H1 (cell line): ENCODE measurements around the gene TRDN.

Source experiments
- ATF2 ChIP-seq: IDR thresholded peaks from 2 replicates; pipeline ENCODE4 v1.6.1; 2012; ENCODE audit warnings: low read length, inconsistent platforms
- BACH1 ChIP-seq: IDR thresholded peaks from 2 replicates; pipeline ENCODE4 v1.6.1; 2012; ENCODE audit warnings: low read length, improper control_type of control experiment
- GABPA ChIP-seq: IDR thresholded peaks from 2 replicates; pipeline ENCODE4 v1.6.1; 2011; ENCODE audit warnings: mild to moderate bottlenecking, low read length, moderate library complexity, borderline replicate concordance; ENCODE audit not compliant: insufficient read depth
- POLR2A ChIP-seq, 2 experiments: IDR thresholded peaks; 1 replicate in 1 of 2; 2 replicates in 1 of 2; pipeline ENCODE4 v1.6.1; 2011; ENCODE audit warnings: low read depth in 2 of 2, low read length in 2 of 2, mild to moderate bottlenecking in 2 of 2; ENCODE audit errors: control extremely low read depth in 1 of 2
- SP1 ChIP-seq: IDR thresholded peaks from 2 replicates; pipeline ENCODE4 v1.6.1; 2011; ENCODE audit warnings: low read depth, low read length
- TAF1 ChIP-seq: IDR thresholded peaks from 2 replicates; pipeline ENCODE4 v1.6.1; 2011; ENCODE audit warnings: mild to moderate bottlenecking, low read depth, low read length
- TF ChIP-seq, protein P1 (sequence below), 3 experiments: IDR thresholded peaks; 1 replicate in 2 of 3; 2 replicates in 1 of 3; pipeline versions ENCODE4 v1.5.1 to v1.6.1; 2011; ENCODE audit warnings: low read length in 3 of 3, mild to moderate bottlenecking in 3 of 3, inconsistent platforms in 2 of 3, low read depth in 1 of 3, moderate library complexity in 1 of 3; ENCODE audit not compliant: insufficient read depth in 1 of 3; ENCODE audit errors: control extremely low read depth in 1 of 3

- TF ChIP-seq, protein P1, sequence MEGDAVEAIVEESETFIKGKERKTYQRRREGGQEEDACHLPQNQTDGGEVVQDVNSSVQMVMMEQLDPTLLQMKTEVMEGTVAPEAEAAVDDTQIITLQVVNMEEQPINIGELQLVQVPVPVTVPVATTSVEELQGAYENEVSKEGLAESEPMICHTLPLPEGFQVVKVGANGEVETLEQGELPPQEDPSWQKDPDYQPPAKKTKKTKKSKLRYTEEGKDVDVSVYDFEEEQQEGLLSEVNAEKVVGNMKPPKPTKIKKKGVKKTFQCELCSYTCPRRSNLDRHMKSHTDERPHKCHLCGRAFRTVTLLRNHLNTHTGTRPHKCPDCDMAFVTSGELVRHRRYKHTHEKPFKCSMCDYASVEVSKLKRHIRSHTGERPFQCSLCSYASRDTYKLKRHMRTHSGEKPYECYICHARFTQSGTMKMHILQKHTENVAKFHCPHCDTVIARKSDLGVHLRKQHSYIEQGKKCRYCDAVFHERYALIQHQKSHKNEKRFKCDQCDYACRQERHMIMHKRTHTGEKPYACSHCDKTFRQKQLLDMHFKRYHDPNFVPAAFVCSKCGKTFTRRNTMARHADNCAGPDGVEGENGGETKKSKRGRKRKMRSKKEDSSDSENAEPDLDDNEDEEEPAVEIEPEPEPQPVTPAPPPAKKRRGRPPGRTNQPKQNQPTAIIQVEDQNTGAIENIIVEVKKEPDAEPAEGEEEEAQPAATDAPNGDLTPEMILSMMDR (IDR thresholded peaks at IDR 0.05; ENCODE audit: control extremely low read depth in 1 of 3, insufficient read depth in 1 of 3, low read depth in 1 of 3, low read length in 3 of 3): no peak
- no peak for TF ChIP-seq ATF2
- no peak for TF ChIP-seq POLR2A (IDR thresholded peaks at IDR 0.05; ENCODE audit: control extremely low read depth in 1 of 2, low read depth in 2 of 2, low read length in 2 of 2)
- TF ChIP-seq SP1: no peak
- no peak for TF ChIP-seq BACH1
- TF ChIP-seq GABPA: no peak
- TF ChIP-seq TAF1: no peak
Measured at GRCh38 chr6:123168892-123169773, 467.6 kb downstream of the TRDN start.
